ENCODE measurements around the gene WNT2B.
"Not testable (repeated sequence)": the region's sequence is repeated elsewhere in the genome, so short reads cannot be mapped to it uniquely, and the experiment has no call there.

WNT2B gene

DNA sequence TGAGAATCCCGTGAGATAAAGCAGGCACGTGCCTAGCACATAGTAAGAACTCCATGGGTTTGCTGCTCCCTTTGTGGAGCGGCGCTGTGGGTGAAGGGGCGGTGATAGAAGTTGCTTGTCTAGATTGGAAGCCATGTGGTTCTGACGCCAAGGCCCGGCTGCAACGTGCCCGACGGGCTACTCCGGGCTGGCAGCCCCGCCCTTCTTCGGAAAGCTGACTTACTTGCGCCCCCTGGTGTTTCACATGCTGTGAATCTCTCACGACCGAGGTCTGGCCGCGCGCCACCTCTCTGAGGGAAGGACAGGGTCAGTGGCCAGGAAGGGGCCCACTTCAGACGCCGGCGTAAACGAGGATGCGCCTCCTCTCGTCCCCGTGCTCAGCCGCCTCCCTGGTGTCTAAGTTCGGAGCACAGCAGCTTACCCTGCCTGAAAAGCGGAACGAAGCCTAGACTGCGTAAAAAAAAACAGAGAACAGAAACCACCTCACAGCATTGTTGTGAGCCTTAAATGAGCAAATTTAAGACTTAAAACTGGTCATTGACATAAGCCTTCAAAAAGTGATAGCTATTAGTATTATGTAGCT lies 42.6 kb upstream of the WNT2B start:
- peak; percentile 97 for DNase-seq (ENCODE audit: low read depth)
- peak overlapping the region; percentile 57 for H3K4me3 ChIP-seq (ENCODE audit: low read depth, low read length)
- TF ChIP-seq, protein P1, sequence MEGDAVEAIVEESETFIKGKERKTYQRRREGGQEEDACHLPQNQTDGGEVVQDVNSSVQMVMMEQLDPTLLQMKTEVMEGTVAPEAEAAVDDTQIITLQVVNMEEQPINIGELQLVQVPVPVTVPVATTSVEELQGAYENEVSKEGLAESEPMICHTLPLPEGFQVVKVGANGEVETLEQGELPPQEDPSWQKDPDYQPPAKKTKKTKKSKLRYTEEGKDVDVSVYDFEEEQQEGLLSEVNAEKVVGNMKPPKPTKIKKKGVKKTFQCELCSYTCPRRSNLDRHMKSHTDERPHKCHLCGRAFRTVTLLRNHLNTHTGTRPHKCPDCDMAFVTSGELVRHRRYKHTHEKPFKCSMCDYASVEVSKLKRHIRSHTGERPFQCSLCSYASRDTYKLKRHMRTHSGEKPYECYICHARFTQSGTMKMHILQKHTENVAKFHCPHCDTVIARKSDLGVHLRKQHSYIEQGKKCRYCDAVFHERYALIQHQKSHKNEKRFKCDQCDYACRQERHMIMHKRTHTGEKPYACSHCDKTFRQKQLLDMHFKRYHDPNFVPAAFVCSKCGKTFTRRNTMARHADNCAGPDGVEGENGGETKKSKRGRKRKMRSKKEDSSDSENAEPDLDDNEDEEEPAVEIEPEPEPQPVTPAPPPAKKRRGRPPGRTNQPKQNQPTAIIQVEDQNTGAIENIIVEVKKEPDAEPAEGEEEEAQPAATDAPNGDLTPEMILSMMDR (conservative IDR thresholded peaks at IDR 0.05; ENCODE audit: low read depth, low read length) = peak; percentile 84

DNA sequence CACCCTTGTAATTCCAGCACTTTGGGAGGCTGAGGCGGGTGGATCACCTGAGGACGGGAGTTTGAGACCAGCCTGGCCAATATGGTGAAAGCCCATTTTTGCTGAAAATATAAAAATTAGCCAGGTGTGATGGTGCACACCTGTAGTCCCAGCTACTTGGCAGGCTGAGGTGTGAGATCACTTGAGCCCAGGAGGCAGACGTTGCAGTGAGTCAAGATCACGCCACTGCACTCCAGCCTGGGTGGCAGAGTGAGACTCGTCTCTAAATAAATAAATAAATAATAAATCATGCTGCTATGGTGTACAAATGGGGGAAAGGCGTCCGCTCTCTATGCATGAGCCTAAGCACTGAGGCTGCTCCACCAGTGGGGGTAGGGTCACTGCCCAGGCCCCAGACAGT lies 38.4 kb upstream of the WNT2B start:
- not testable (repeated sequence) for DNase-seq (ENCODE audit: low read depth); H3K4me3 ChIP-seq (ENCODE audit: low read depth, low read length)

DNA sequence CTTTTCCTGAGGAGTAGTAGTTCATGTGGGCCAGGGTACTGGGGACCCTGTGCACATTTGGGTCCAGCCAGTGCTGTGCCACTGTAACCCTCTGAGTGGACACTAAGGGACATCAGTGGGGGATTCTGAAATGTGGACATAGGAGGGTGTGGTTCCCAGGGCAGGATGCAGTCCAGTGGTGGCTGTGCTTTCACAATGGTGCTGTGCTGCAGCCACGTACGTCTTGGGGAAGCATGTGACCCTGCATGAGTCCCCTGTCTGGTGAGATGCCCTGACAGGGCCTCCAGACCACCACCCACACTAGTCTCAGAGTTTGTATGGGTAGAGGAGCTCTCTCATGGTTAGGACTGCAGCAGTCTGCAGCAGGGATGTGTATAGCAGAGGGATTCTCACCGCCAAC lies 37.8 kb upstream of the WNT2B start:
- TF ChIP-seq, protein P1 (conservative IDR thresholded peaks at IDR 0.05; ENCODE audit: low read depth, low read length) = no peak
- H3K4me3 ChIP-seq (ENCODE audit: low read depth, low read length) = no peak overlapping the region
- DNase-seq (ENCODE audit: low read depth) = no peak

DNA sequence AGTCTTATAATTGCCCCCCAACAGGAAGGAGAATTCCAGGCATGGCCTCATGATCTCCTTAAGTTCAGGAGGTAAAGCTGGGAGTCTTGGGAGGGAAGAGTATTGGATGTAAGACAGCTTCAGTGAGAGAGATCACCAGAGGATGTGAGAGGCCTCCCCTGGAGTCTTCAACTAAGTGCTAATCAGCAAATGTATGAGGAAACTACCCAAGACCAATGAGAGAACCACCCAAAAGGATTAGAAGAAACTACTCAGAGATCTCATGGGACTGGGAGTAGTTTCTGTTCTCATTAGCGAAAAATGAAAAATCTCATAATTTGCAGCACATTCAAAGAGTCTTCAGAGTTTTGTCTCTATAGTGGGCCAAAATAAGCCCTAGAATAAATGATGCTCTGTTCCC lies 36.6 kb upstream of the WNT2B start:
- H3K4me3 ChIP-seq (ENCODE audit: low read depth, low read length) = no peak overlapping the region
- TF ChIP-seq, protein P1 (conservative IDR thresholded peaks at IDR 0.05; ENCODE audit: low read depth, low read length) = no peak
- DNase-seq (ENCODE audit: low read depth) = no peak

DNA sequence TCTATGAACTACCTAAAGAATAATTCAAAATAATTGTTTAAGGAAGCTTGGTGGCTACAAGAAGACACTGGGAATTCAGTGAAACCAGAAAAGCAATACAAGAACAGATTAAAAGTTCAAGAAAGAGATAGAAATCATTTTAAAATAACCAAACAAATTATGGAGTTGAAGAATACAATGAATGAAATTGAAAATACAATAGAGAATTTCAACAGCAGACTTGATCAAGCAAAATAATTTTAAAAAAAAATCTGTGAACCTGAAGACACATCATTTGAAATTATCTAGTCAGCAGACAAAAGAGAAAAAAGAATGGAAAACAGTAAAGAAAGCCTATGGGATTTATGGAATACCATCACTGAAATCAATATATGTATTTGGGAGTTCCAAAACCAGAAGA lies 31.2 kb upstream of the WNT2B start:
- H3K4me3 ChIP-seq (ENCODE audit: low read depth, low read length) = no peak overlapping the region
- TF ChIP-seq, protein P1 (conservative IDR thresholded peaks at IDR 0.05; ENCODE audit: low read depth, low read length) = no peak
- no peak for DNase-seq (ENCODE audit: low read depth)

DNA sequence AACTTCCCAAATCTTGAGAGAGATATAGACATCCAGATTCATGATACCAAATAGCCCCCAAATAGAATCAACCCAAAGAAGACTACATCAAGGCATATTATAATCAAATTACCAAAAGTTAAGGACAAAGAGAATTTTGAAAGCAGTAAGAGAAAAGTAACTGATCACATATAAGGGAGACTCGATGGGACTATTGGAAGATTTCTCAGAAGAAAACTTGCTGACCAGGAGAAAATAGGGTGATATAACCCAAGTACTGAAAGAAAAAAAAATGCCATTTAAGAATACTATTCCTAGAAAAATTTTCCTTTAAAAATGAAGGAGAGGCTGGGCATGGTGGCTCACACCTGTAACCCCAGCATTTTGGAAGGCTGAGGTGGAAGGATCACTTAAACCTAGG lies 30.5 kb upstream of the WNT2B start:
- TF ChIP-seq, protein P1 (conservative IDR thresholded peaks at IDR 0.05; ENCODE audit: low read depth, low read length) = no peak
- no peak for DNase-seq (ENCODE audit: low read depth)
- no peak overlapping the region for H3K4me3 ChIP-seq (ENCODE audit: low read depth, low read length)

DNA sequence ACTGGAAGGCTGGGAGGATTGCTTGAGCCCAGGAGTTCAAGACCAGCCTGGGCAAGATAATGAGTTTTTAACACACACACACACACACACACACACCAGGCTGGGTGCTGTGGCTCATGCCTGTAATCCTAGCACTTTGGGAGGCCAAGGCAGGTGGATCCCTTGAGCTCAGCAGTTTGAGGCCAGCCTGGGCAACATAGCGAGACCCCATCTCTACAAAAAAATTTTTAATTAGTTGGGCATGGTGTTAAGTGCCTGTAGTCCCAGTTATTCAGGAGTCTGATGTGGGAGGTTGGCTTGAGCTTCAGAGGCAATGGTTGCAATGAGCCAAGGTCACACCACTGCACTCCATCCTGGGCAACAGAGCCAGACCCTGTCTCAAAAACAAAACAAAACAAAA lies 22.7 kb upstream of the WNT2B start:
- not testable (repeated sequence) for H3K4me3 ChIP-seq (ENCODE audit: low read depth, low read length); DNase-seq (ENCODE audit: low read depth)

DNA sequence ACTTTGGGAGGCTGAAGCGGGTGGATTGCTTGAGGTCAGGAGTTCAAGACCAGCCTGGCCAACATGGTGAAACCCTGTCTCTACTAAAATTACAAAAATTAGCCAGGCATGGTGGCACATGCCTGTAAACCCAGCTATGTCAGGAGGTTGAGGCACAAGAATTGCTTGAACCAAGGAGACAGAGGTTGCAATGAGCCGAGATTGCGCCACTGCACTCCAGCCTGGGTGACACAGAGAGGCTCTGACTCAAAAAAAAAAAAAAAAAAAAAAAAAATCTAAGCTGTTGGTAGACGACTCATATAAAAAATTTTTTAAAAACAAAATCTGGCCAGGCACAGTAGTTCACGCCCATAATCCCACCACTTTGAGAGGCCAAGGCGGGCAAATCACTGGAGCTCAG lies 21.1 kb upstream of the WNT2B start:
- DNase-seq (ENCODE audit: low read depth); H3K4me3 ChIP-seq (ENCODE audit: low read depth, low read length): not testable (repeated sequence)

DNA sequence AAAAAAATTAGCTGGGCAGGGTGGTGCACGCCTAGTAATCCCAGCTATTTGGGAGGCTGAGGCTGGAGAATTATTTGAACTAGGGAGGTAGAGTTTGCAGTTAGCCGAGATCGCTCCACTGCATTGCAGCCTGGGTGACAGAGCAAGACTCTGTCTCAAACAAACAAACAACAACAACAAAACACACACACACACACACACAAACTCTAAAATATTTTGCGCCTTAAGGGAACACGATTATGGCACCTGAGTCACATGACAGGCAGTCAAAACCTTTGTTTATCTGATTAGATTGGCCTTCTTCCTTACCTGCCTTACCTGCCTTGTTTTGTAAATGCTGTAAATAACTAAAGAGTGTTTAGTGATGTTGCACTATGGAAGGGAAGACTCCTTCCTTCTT lies 20.6 kb upstream of the WNT2B start:
- H3K4me3 ChIP-seq (ENCODE audit: low read depth, low read length) = no peak overlapping the region
- TF ChIP-seq, protein P1 (conservative IDR thresholded peaks at IDR 0.05; ENCODE audit: low read depth, low read length) = no peak
- DNase-seq (ENCODE audit: low read depth) = no peak

Data from choroid plexus epithelial cell (primary cell).